ENCODE results near the gene PLXDC2.

Gene PLXDC2

GRCh38 chr10:20142311-20142710, 326.1 kb downstream of the PLXDC2 start:
- H3K9me3 ChIP-seq (ENCODE audit: low read length): no peaks in the 10 kb centered on the region
- TF ChIP-seq CTCF (IDR thresholded peaks at IDR 0.05; ENCODE audit: low read length) (no peak), EZH2 (IDR thresholded peaks at IDR 0.05; ENCODE audit: borderline replicate concordance, low read length) (no peak)

GRCh38 chr10:20144268-20144667, 328.0 kb downstream of the PLXDC2 start:
- no peaks in the 10 kb centered on the region for H3K79me2 ChIP-seq (ENCODE audit: insufficient read depth, low read length)
- H3K4me2 ChIP-seq (ENCODE audit: low read length): no peak overlapping the region
- H3K9me2 ChIP-seq (ENCODE audit: low read depth, low read length): no peaks in the 10 kb centered on the region
- no peaks in the 10 kb centered on the region for H4K20me1 ChIP-seq (ENCODE audit: insufficient read depth, low read length)
- H3K27me3 ChIP-seq (ENCODE audit: insufficient read depth, low read length): no peaks in the 10 kb centered on the region
- no peak overlapping the region for H3K9ac ChIP-seq (ENCODE audit: low read length)
- no peaks in the 10 kb centered on the region for H3F3A ChIP-seq (ENCODE audit: insufficient read depth, low read length)
- H3K27ac ChIP-seq (ENCODE audit: low read depth, low read length, poor library complexity, severe bottlenecking): no peak overlapping the region
- no peaks in the 10 kb centered on the region for H3K9me3 ChIP-seq (ENCODE audit: low read length)
- H2AFZ ChIP-seq (ENCODE audit: low read length): no peak overlapping the region
- no peaks in the 10 kb centered on the region for H3K36me3 ChIP-seq (ENCODE audit: insufficient read depth, low read length)
- no peak overlapping the region for H3K4me3 ChIP-seq (ENCODE audit: low read depth, low read length, poor library complexity, severe bottlenecking)
- no peak for TF ChIP-seq EZH2 (IDR thresholded peaks at IDR 0.05; ENCODE audit: borderline replicate concordance, low read length)
- no peak for TF ChIP-seq CTCF (IDR thresholded peaks at IDR 0.05; ENCODE audit: low read length)
- H3K4me1 ChIP-seq (ENCODE audit: insufficient read depth, low read length, severe bottlenecking): no peaks in the 10 kb centered on the region

More at GRCh38 chr10:20142311-20142710, 326.1 kb downstream of the PLXDC2 start:
- no peaks in the 10 kb centered on the region for H3K79me2 ChIP-seq (ENCODE audit: insufficient read depth, low read length)
- H3K4me1 ChIP-seq (ENCODE audit: insufficient read depth, low read length, severe bottlenecking): no peaks in the 10 kb centered on the region
- H3F3A ChIP-seq (ENCODE audit: insufficient read depth, low read length): no peaks in the 10 kb centered on the region
- no peaks in the 10 kb centered on the region for H3K9me2 ChIP-seq (ENCODE audit: low read depth, low read length)
- H3K9ac ChIP-seq (ENCODE audit: low read length): no peak overlapping the region
- H3K27me3 ChIP-seq (ENCODE audit: insufficient read depth, low read length): no peaks in the 10 kb centered on the region
- no peak overlapping the region for H3K27ac ChIP-seq (ENCODE audit: low read depth, low read length, poor library complexity, severe bottlenecking)
- no peak overlapping the region for H3K4me2 ChIP-seq (ENCODE audit: low read length)
- no peak overlapping the region for H2AFZ ChIP-seq (ENCODE audit: low read length)
- no peak overlapping the region for H3K4me3 ChIP-seq (ENCODE audit: low read depth, low read length, poor library complexity, severe bottlenecking)
- no peaks in the 10 kb centered on the region for H4K20me1 ChIP-seq (ENCODE audit: insufficient read depth, low read length)
- H3K36me3 ChIP-seq (ENCODE audit: insufficient read depth, low read length): no peaks in the 10 kb centered on the region

- Histone ChIP-seq H4K20me1 (ENCODE audit: insufficient read depth, low read length) (no peaks in the 10 kb centered on the region), H3K36me3 (ENCODE audit: insufficient read depth, low read length) (no peaks in the 10 kb centered on the region), H3K9me2 (ENCODE audit: low read depth, low read length) (no peaks in the 10 kb centered on the region), H3K27me3 (ENCODE audit: insufficient read depth, low read length) (no peaks in the 10 kb centered on the region), H3K27ac (ENCODE audit: low read depth, low read length, poor library complexity, severe bottlenecking) (no peak overlapping the region), H3K4me1 (ENCODE audit: insufficient read depth, low read length, severe bottlenecking) (no peaks in the 10 kb centered on the region), H3K4me3 (ENCODE audit: low read depth, low read length, poor library complexity, severe bottlenecking) (no peak overlapping the region), H3K4me2 (ENCODE audit: low read length) (no peak overlapping the region), H3K79me2 (ENCODE audit: insufficient read depth, low read length) (no peaks in the 10 kb centered on the region), H3K9ac (ENCODE audit: low read length) (no peak overlapping the region), H2AFZ (ENCODE audit: low read length) (no peak overlapping the region), H3K9me3 (ENCODE audit: low read length) (no peaks in the 10 kb centered on the region), H3F3A (ENCODE audit: insufficient read depth, low read length) (no peaks in the 10 kb centered on the region)
- TF ChIP-seq CTCF (IDR thresholded peaks at IDR 0.05; ENCODE audit: low read length): no peak
- TF ChIP-seq EZH2 (IDR thresholded peaks at IDR 0.05; ENCODE audit: borderline replicate concordance, low read length): no peak
These were observed 329.8 kb downstream of the PLXDC2 start for GRCh38 chr10:20146004-20146403.
